NCI-H2196 (cell line): ENCODE data around the gene PRH1.

ENCODE experiments used
- DNase-seq: peaks from one replicate; lab custom pipeline; 2025; ENCODE audit not compliant: unreplicated experiment; lab: John Stamatoyannopoulos, UW

Gene PRH1

DNA sequence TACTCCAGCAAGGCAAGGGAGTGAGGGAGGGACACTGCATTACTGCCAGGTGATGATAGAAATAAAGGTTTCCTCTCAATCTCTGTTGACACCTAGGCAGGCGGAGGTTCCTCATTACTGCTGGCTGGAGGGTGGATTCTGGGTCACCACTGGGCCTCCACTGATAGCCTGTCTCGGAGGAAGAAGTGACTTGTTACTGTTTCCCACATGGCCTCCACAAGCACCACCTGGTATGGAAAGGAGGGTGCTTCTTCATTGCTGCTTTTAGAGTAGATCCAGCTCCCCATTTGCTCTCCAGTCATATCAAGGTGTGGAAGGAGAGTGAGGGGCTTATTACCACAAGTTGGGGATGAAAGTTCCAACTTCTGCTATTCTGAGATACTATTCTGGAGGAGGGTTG, 41.2 kb downstream of the PRH1 start:
- no peak for DNase-seq

DNA sequence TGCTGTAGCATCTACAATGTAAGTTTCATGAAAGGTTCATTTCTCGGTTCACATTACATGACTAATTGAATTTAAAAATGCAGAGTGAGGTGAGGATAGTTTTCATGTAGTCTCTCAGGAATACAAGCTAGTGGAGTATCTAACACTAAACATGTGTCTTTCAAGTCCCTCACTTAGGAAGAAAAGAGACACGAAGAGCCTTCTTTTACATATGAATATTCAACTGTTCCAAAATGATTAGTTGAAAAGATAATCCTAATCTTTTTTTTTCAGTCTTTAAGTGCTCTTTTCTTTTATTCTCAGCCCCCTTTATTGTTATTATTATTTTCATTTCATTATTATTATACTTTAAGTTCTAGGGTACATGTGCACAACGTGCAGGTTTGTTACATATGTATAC, 45.6 kb downstream of the PRH1 start:
- no peak for DNase-seq
